Transverse colon (tissue), 4 donors: ENCODE data around the gene HSDL1.

Experiments
- CTCF ChIP-seq, 5 experiments: fragments of 200-600 bp in 3 of 5; fragments of 450-650 bp in 2 of 5; sonication (generic) in 3 of 5; IDR thresholded peaks; 1 replicate in 2 of 5; 2 replicates in 3 of 5; pipeline ENCODE4 v1.5.1; 2016 to 2017; ENCODE audit warnings: antibody characterized with exemption in 5 of 5, inconsistent platforms in 3 of 5, mild to moderate bottlenecking in 2 of 5, moderate library complexity in 1 of 5
- EP300 ChIP-seq: sonication (generic); formaldehyde crosslinking; IDR thresholded peaks from one replicate; pipeline ENCODE4 v1.6.1; 2017; ENCODE audit warnings: antibody characterized with exemption, low read depth
- POLR2A ChIP-seq: fragments of 450-650 bp; IDR thresholded peaks from one replicate; pipeline ENCODE4 v1.6.1; 2016; ENCODE audit warnings: antibody characterized with exemption, mild to moderate bottlenecking, moderate library complexity
- POLR2AphosphoS5 ChIP-seq, 3 donors: sonication (generic); formaldehyde crosslinking; IDR thresholded peaks; one replicate each; pipeline ENCODE4 v1.6.1; 2016; ENCODE audit warnings: antibody characterized with exemption in 3 of 3

- TF ChIP-seq CTCF (IDR thresholded peaks at IDR 0.05) (no peak), EP300 (no peak), POLR2A (no peak), POLR2AphosphoS5 (IDR thresholded peaks at IDR 0.05) (no peak)
Observed at GRCh38 chr16:84174396-84174795, 29.4 kb upstream of the HSDL1 start.
